Activated T-helper 9 cell treated with anti-CD3 and anti-CD28 coated beads, Interleukin-2, amount 50 U/mL, for 16 hours (primary cell): Measurements from ENCODE around the gene ZFYVE9.
"Not testable (repeated sequence)": the region's sequence is repeated elsewhere in the genome, so short reads cannot be mapped to it uniquely, and the experiment has no call there.

Experiments
- DNase-seq: peaks from one replicate; pipeline ENCODE4 v3.0.0-alpha.2; 2020; ENCODE audit warnings: low read depth

ZFYVE9 gene, protein sequence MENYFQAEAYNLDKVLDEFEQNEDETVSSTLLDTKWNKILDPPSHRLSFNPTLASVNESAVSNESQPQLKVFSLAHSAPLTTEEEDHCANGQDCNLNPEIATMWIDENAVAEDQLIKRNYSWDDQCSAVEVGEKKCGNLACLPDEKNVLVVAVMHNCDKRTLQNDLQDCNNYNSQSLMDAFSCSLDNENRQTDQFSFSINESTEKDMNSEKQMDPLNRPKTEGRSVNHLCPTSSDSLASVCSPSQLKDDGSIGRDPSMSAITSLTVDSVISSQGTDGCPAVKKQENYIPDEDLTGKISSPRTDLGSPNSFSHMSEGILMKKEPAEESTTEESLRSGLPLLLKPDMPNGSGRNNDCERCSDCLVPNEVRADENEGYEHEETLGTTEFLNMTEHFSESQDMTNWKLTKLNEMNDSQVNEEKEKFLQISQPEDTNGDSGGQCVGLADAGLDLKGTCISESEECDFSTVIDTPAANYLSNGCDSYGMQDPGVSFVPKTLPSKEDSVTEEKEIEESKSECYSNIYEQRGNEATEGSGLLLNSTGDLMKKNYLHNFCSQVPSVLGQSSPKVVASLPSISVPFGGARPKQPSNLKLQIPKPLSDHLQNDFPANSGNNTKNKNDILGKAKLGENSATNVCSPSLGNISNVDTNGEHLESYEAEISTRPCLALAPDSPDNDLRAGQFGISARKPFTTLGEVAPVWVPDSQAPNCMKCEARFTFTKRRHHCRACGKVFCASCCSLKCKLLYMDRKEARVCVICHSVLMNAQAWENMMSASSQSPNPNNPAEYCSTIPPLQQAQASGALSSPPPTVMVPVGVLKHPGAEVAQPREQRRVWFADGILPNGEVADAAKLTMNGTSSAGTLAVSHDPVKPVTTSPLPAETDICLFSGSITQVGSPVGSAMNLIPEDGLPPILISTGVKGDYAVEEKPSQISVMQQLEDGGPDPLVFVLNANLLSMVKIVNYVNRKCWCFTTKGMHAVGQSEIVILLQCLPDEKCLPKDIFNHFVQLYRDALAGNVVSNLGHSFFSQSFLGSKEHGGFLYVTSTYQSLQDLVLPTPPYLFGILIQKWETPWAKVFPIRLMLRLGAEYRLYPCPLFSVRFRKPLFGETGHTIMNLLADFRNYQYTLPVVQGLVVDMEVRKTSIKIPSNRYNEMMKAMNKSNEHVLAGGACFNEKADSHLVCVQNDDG (N-terminal part only)

GRCh38 chr1:52141513-52142219 is at the start of gene ZFYVE9:
Gene ZFYVE9, plus strand, starts transcription at chr1:52142089. Its CDS starts 91,118 bp downstream, at chr1:52233207.
- peak; percentile 64 for DNase-seq

GRCh38 chr1:52094300-52094699 is 47.6 kb upstream of the ZFYVE9 start:
- not testable (repeated sequence) for DNase-seq

- DNase-seq = no peak
Observed at GRCh38 chr1:52096216-52096615, 45.7 kb upstream of the ZFYVE9 start.

DNA sequence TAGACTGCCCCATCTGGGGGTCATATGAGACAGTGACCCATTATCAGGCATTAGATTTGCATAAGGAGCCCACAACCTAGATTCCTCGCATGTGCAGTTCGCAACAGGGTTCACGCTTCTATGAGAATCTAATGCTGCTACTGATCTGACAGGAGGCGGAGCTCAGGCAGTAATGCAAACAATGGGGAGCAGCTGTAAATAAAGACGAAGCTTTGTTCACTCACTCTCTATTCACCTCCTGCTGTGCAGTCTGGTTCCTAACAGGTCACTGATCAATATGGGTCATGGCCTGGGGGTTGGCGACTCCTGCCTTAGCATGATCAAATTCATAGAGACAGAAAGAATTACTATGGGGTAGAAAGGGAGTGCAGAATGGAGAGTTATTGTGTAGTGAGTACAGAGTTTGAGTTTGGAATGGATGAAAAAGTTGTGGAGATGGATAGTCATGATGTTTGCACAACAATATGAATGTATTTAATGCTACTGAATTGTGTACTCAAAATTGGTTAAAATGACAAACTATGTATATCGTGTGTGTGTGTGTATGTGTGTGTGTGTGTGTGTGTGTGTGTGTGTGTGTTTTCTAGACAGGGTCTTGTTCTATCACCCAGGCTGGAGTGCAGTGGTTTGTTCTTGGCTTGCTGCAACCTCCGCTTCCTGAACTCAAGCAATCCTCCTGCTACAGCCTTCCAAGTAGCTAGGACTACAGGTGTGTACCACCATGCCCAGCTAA is 43.6 kb upstream of the ZFYVE9 start:
- no peak for DNase-seq

- DNase-seq = no peak
Observed at GRCh38 chr1:52102336-52103013, 39.4 kb upstream of the ZFYVE9 start.

GRCh38 chr1:52111492-52111891 is 30.4 kb upstream of the ZFYVE9 start:
- DNase-seq = no peak

DNA sequence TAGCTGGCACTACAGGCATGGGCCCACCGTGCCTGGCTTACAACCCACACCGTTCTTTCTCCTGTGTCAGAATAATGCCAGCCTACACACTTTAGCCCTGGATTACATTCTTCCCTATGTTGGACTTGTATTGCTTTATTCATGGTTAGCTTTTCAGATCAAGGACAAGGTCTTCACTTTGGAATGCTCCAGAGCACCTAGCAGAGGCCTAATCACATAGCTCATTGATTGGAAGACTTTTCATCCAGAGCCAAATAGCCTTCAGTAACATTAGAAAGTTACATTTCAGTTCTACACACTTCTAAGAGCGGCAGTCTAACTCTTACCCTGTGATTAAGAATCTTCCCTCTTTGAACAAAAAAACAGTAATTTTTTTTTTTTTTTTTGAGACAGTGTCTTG is 29.4 kb upstream of the ZFYVE9 start:
- no peak for DNase-seq

DNA sequence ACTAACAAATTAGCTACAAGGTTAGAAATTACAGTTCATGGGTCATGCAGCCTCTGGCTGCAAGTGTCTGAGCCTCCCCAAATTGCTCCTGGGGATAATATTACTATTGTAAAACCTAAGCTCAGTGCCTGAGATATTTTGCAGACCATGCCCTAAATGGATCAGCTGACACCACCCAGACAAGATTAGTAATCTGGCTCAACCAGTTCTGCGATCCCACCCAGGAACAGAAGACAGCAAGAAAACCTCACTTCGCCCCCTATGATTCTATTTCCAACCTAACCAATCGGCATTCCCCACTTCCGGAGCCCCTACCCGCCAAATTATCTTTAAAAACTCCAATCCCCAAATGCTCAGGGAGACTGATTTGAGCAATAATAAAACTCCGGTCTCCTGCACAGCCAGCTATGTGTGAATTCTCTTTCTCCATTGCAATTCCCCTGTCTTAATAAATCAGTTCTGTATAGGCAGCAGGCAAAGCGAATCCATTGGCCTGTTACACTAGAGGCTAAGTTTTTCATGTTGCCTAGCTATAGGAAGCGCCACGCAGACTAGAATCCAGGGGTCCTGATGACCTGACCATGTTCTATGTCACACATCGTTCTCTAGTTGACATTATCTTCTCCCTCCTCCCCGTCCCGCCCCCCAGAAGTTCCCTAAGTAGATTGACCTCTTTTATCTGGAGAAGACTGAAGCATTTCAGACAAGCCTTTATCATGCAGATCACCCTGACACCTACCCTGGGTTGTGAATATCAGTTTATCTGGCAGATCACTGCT is 22.4 kb upstream of the ZFYVE9 start:
- DNase-seq = no peak

DNA sequence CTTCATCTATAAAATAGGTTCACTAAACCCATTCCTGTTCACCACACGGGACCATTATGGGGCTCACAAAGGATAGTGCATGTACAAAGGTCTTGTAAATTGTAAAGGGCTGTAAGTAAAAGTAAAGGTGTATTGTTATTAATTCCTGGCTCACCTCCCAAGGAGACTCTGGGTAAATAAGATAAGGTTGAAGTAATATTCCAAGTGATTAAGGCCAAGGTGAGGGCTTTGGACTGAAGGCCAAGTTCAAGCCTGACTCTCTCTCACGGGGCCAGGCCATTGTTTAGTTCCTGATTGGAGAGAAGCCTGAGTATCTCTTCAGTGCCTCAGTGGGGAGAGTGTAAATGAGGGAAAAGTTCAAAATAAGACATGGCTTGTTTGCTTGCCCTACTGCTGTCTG is 19.5 kb upstream of the ZFYVE9 start:
- DNase-seq = no peak

DNA sequence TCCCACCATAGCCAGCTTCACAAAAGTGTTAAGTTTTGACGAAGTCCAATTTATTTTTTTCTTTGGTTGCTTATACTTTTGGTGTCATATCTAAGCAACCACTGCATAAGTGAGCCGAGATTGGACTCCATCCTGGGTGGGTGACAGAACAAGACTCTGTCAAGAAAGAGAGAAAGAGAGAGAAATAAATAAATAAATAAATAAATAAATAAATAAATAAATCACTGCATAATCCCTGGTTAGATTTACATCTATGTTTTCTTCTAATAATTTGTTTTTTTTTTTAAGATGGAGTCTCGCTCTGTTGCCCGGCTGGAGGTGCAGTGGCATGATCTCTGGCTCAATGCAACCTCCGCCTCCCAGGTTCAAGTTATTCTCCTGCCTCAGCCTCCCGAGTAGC is 18.3 kb upstream of the ZFYVE9 start:
- no peak for DNase-seq

GRCh38 chr1:52125736-52126359 is 16.0 kb upstream of the ZFYVE9 start:
- no peak for DNase-seq

DNA sequence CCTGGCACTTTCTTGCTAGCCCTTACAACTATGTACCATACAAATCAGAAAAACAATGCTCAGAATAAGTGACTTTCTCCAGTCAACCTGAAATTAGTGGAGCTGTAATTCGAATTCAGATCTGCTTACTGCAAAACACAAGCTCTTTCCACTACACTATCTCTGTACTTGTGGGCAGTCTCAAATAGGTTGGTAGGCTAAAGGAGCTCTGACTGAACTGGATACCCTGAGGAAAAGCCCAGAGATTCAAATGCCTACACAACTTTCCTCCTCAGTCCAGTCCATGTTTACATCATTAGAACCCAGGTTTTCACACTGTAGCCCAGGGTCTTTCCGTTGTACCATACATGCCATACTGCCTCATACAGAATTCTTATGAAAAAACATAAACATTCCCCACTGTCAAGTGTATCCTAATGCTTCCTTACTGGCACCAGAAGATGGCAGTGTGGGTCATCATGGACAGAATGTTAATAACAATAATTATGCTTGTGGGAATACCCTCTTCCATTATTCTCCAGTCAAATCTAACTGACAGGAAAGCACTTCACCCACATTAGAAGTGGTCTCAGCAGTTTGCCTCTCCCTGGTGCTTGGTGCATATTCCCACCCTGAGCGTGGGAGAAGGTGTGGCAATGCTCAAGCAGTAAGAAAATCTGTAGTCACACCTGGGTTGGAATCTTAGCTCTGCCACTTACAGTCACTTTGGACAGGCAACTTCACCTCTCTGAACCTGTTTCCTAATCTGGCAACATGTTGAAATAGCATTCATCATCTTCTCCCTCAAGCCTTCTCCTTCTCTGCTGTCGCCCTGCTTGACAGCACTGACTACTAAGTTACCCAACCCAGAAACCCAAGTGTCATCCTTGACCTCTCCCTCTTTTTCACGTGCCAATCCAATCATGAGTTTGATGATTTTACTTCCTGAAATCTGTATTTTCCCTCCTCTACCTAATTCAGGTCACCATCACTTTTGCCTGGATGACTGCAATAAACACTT is 14.4 kb upstream of the ZFYVE9 start:
- DNase-seq = no peak

DNA sequence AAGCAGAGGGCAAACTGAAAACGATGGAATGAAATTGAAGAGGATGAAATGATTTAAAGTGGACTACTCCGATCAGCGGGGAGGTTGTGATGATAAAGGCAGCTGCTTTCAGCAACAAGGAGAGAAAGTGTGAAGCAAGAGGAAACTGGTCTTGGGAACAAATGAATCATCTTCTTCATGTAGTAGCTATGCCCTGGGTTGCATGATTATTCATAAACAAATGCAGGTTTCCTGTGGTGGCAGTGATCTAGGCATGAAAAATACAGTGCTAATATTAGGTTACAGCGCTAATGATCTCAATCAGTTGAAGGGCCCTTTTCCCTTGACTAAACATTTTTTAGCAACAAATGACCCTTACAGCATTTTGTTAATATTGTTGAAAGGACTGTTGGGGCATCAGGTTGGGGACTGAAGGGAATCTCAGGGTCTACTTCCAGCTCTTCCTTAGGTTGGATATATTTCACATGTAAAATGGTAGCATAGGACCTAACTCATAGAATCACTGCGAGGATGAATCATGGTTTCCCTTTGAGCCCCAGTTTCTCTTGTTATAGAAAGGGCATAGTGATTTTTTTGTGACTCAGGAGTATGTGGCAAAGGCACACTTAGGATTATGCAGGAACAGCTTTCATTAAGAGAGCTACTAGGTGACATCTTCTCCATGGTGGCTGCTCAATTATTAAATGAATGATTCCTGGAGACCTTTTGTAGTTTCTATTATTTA is 1.9 kb upstream of the ZFYVE9 start:
- DNase-seq = peak; percentile 6

DNA sequence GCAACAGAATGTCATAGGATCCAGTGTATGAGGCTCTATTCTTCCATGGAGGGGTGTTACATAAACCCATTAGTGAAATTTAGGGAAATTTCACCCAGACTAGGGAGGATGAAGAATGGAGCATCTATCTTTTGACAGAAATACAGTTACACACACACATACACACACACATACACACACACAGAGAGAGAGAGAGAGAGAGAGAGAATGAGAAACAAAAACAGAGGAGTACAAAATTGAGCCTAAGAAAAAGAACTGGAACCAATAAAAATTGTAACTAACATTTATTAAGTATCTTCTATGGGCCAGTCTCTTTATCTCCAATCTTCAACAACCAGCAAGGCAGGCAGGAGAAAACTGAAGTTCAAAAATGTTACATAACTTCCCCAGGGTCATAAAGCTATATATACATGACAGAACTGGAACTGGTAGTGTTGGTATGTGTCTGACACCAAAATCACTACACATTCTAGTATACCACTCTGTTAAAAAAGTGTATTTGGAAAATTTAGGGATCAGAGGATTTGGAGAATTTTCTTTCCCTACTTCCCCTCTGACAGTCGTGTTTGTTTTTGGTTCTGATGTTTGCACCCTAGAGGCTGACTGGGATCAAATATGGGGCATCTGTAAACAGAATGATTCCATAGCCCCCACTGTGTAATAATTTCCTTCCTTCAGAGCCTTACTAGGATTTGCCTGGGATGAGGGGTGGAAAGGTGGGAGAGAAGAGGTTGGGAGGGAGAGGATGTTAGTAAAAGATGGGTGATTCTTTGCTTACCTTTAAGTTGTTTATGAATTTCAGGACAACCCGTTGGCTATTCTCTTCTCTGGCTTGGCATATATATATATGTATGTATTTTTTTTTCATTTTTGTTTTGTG is 1.0 kb upstream of the ZFYVE9 start:
- DNase-seq = no peak

DNA sequence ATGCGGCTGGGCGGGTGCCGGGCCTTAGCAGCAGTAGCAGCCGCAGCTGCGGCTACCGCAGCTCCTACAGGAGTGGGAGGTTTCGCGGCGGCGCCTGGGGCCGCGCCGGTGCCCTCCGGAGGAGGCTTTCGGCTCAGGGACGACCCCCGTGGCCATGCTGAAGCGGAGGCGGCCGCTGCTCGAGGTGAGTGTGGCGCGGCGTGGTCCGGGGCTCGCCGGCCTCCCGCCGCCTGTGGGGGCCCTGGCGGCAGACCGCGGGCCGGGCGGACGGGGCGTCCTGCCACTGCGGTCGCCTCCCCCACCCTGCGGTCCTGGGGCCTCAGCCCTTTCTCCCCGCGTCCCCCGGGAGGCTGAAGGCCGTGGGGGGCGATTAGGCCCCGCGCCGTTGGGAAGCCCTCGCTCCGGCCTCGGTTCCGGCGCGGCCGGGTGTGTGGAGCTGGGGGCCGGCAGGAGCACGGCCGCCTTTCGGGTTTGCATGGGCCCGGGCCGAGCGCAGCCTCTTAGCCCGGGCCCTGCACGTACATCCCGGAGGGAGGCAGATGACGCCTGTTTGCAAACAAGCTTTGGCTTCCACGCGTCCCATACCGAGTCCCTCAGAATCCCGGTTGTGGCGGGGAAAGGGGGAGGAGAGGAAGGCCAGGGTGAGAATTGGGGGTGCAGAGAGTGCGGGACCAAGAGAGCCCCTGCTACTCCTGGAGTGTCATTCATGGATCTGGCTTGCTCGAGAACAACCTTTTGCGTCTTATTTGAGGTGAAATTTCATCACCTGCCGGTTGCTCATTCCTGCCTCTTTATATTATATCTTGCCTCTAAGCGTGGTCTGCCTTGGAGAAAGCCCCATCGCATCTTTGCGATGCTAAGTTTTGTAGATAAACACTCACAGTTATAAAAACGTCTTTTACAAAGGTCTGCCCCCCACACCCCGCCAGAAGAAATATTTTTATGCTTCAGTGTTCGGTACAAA is 613 bp downstream of the ZFYVE9 start:
- DNase-seq = peak; percentile 28
